HepG2 (cell line): Measurements from ENCODE around the gene SLC25A43. TPM values are rescaled to one million over a fixed set of nuclear protein-coding genes. Genes with fewer than 3 reads are reported as not detected.

Source experiments
- BRF2 ChIP-seq: sonication (generic); formaldehyde crosslinking; IDR thresholded peaks from 2 replicates; pipeline ENCODE4 v1.8.1; 2022; ENCODE audit warnings: mild to moderate bottlenecking, missing genetic modification reagents
- CREM ChIP-seq, 2 experiments: sonication (generic) in 1 of 2; formaldehyde crosslinking in 1 of 2; IDR thresholded peaks; 2 replicates each; pipeline versions ENCODE4 v1.4.0 to v1.6.1; 2016 to 2020; ENCODE audit warnings: antibody characterized with exemption in 1 of 2, mild to moderate bottlenecking in 1 of 2, missing genetic modification reagents in 1 of 2
- EP300 ChIP-seq, 3 experiments: sonication (generic) in 1 of 3; formaldehyde crosslinking in 1 of 3; IDR thresholded peaks; 2 replicates each; pipeline versions ENCODE4 v1.5.1 to v1.6.1; 2011 to 2020; ENCODE audit warnings: low read depth in 2 of 3, low read length in 2 of 3, borderline replicate concordance in 1 of 3, improper control_type of control experiment in 1 of 3, mild to moderate bottlenecking in 1 of 3, missing genetic modification reagents in 1 of 3, moderate library complexity in 1 of 3
- ESRRA ChIP-seq: sonication (generic); formaldehyde crosslinking; IDR thresholded peaks from 2 replicates; pipeline ENCODE4 v1.5.1; 2020; ENCODE audit warnings: mild to moderate bottlenecking, low read depth, missing genetic modification reagents
- FOXP1 ChIP-seq, 2 experiments: fragments of 450-650 bp in 1 of 2; IDR thresholded peaks; 2 replicates each; pipeline ENCODE4 v1.6.1; 2017 to 2018; ENCODE audit warnings: antibody characterized with exemption in 1 of 2
- HNF4G ChIP-seq, 2 experiments: sonication (generic) in 1 of 2; formaldehyde crosslinking in 1 of 2; IDR thresholded peaks; 2 replicates each; pipeline versions ENCODE4 v1.4.0 to v1.6.1; 2011 to 2020; ENCODE audit warnings: borderline replicate concordance in 2 of 2, low read depth in 2 of 2, mild to moderate bottlenecking in 2 of 2, low read length in 1 of 2, missing genetic modification reagents in 1 of 2, moderate library complexity in 1 of 2
- IKZF1 ChIP-seq: fragments of 450-650 bp; IDR thresholded peaks from 2 replicates; pipeline ENCODE4 v1.7.1; 2016
- ISL2 ChIP-seq: sonication (generic); formaldehyde crosslinking; IDR thresholded peaks from 2 replicates; pipeline ENCODE4 v1.5.0; 2020; ENCODE audit warnings: missing genetic modification reagents
- KDM3A ChIP-seq: IDR thresholded peaks from 2 replicates; pipeline ENCODE4 v1.6.1; 2018; ENCODE audit warnings: low read depth, missing compliant biosample characterization
- KDM6A ChIP-seq: IDR thresholded peaks from 2 replicates; pipeline ENCODE4 v1.6.1; 2016; ENCODE audit warnings: low read depth
- MED1 ChIP-seq: sonication (generic); formaldehyde crosslinking; IDR thresholded peaks from 2 replicates; pipeline ENCODE4 v1.4.0; 2020; ENCODE audit warnings: missing genetic modification reagents
- MIXL1 ChIP-seq: IDR thresholded peaks from 2 replicates; pipeline ENCODE4 v1.6.1; 2016
- PAXIP1 ChIP-seq: sonication (generic); formaldehyde crosslinking; conservative IDR thresholded peaks from 2 replicates; pipeline ENCODE4 v1.4.0; 2020; ENCODE audit warnings: mild to moderate bottlenecking, missing genetic modification reagents, moderate library complexity
- SETDB1 ChIP-seq: sonication (generic); formaldehyde crosslinking; IDR thresholded peaks from 2 replicates; pipeline ENCODE4 v1.5.1; 2020; ENCODE audit warnings: missing genetic modification reagents, mild to moderate bottlenecking, borderline replicate concordance
- TBX2 ChIP-seq: sonication (generic); formaldehyde crosslinking; IDR thresholded peaks from 2 replicates; pipeline ENCODE4 v1.5.0; 2020; ENCODE audit warnings: missing genetic modification reagents, mild to moderate bottlenecking, borderline replicate concordance
- polyA plus RNA-seq, 8 experiments: library from polyadenylated mRNA; depleted of rRNA in 3 of 8; stranded (reverse) in 7 of 8; unstranded in 1 of 8; fragments of >200 nt; fragmentation: Illumina TruSeq in 4 of 8; extraction: Trizol in 4 of 8; gene quantifications; 2 replicates each; pipeline versions ENCODE4 v1.2.1 to v1.2.3, GENCODE V29; 2011 to 2016; ENCODE audit warnings: low read depth in 4 of 8, missing spikeins in 1 of 8, mixed read lengths in 1 of 8; ENCODE audit not compliant: insufficient read depth in 1 of 8
- total RNA-seq, 5 experiments: library from RNA; depleted of rRNA; stranded (reverse); fragments of >200 nt; fragmentation: Illumina TruSeq; extraction: Trizol; gene quantifications; 2 replicates each; pipeline ENCODE4 v1.2.3, GENCODE V29; 2016; ENCODE audit warnings: low read depth in 1 of 5
- TF ChIP-seq, protein P1 (sequence below): sonication (generic); formaldehyde crosslinking; IDR thresholded peaks from 2 replicates; pipeline ENCODE4 v1.4.0; 2020; ENCODE audit warnings: missing genetic modification reagents
- TF ChIP-seq, protein P2 (sequence below): sonication (generic); formaldehyde crosslinking; IDR thresholded peaks from 2 replicates; pipeline ENCODE4 v1.5.0; 2020; ENCODE audit warnings: missing genetic modification reagents, mild to moderate bottlenecking, borderline replicate concordance
- TF ChIP-seq, protein P3 (sequence below): sonication (generic); formaldehyde crosslinking; IDR thresholded peaks from 2 replicates; pipeline ENCODE4 v1.4.0; 2020; ENCODE audit warnings: mild to moderate bottlenecking, low read depth, missing genetic modification reagents
- TF ChIP-seq, protein P4 (sequence below): IDR thresholded peaks from 2 replicates; pipeline ENCODE4 v1.6.1; 2016; ENCODE audit warnings: low read depth, borderline replicate concordance

SLC25A43 gene
- total and polyA plus RNA-seq, 2 of the 13 experiments (the other 11 are each of a cell fraction or from before 2014, with no cell fraction given) = 5.8 to 13.2 TPM

DNA sequence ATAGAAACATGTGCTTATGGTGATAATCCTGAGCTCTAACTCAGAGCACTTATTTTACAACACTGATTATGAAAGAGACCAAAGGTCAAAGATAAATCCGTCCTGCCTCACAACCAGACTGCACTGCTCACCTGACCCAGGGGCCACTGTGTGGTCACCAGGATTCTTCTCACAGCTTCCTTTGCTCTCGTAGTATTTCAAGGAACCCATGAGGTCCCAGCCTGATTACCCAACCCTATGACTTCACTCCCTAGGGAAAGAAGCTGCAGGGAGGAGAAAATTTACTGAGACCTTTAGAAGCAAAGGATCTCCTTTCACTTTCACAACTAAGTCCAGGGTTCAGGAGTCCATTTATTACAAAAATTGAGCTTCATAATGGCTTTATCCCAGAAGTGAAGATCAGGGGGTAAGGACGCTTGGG is 78.7 kb downstream of the SLC25A43 start (continued):
- TF ChIP-seq, protein P1, sequence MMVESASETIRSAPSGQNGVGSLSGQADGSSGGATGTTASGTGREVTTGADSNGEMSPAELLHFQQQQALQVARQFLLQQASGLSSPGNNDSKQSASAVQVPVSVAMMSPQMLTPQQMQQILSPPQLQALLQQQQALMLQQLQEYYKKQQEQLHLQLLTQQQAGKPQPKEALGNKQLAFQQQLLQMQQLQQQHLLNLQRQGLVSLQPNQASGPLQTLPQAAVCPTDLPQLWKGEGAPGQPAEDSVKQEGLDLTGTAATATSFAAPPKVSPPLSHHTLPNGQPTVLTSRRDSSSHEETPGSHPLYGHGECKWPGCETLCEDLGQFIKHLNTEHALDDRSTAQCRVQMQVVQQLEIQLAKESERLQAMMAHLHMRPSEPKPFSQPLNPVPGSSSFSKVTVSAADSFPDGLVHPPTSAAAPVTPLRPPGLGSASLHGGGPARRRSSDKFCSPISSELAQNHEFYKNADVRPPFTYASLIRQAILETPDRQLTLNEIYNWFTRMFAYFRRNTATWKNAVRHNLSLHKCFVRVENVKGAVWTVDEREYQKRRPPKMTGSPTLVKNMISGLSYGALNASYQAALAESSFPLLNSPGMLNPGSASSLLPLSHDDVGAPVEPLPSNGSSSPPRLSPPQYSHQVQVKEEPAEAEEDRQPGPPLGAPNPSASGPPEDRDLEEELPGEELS (CRISPR knock-in tag) = peak; percentile 50
- TF ChIP-seq KDM6A (CRISPR knock-in tag) = no peak
- no peak for TF ChIP-seq FOXP1 (IDR thresholded peaks at IDR 0.05)
- TF ChIP-seq FOXP1 (CRISPR knock-in tag; IDR thresholded peaks at IDR 0.05) = peak; percentile 27; the same call in 1 of the 2 replicates
- TF ChIP-seq KDM3A (CRISPR knock-in tag) = 0 out of 2 replicates have a peak, but pooled peaks have one; percentile 29
- TF ChIP-seq, protein P2, sequence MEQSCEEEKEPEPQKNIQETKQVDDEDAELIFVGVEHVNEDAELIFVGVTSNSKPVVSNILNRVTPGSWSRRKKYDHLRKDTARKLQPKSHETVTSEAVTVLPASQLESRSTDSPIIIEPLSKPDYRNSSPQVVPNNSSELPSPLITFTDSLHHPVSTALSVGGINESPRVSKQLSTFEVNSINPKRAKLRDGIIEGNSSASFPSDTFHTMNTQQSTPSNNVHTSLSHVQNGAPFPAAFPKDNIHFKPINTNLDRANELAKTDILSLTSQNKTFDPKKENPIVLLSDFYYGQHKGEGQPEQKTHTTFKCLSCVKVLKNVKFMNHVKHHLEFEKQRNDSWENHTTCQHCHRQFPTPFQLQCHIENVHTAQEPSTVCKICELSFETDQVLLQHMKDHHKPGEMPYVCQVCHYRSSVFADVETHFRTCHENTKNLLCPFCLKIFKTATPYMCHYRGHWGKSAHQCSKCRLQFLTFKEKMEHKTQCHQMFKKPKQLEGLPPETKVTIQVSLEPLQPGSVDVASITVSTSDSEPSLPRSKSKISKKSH (CRISPR knock-in tag) = no peak
- TF ChIP-seq SETDB1 (CRISPR knock-in tag) = no peak
- peak; percentile 26; the same call in 1 of the 2 replicates for TF ChIP-seq CREM (IDR thresholded peaks at IDR 0.05)
- TF ChIP-seq CREM (CRISPR knock-in tag; IDR thresholded peaks at IDR 0.05) = no peak
- TF ChIP-seq, protein P3, sequence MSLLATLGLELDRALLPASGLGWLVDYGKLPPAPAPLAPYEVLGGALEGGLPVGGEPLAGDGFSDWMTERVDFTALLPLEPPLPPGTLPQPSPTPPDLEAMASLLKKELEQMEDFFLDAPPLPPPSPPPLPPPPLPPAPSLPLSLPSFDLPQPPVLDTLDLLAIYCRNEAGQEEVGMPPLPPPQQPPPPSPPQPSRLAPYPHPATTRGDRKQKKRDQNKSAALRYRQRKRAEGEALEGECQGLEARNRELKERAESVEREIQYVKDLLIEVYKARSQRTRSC (CRISPR knock-in tag) = no peak
- TF ChIP-seq MIXL1 (CRISPR knock-in tag) = 0 out of 2 replicates have a peak, but pooled peaks have one; percentile 43
- 0 out of 2 replicates have a peak, but pooled peaks have one; percentile 34 for TF ChIP-seq ISL2 (CRISPR knock-in tag)
- TF ChIP-seq ESRRA (CRISPR knock-in tag) = peak; percentile 67
- TF ChIP-seq EP300 (IDR thresholded peaks at IDR 0.05; ENCODE audit: low read depth in 2 of 2, low read length in 2 of 2) = peak; percentile 28 to 51; a peak in 1 of 4 replicates
- TF ChIP-seq EP300 (CRISPR knock-in tag; IDR thresholded peaks at IDR 0.05; ENCODE audit: borderline replicate concordance) = no peak
- TF ChIP-seq, protein P4, sequence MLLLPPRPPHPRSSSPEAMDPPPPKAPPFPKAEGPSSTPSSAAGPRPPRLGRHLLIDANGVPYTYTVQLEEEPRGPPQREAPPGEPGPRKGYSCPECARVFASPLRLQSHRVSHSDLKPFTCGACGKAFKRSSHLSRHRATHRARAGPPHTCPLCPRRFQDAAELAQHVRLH = no peak
- no peak for TF ChIP-seq BRF2 (CRISPR knock-in tag)
- TF ChIP-seq PAXIP1 (CRISPR knock-in tag) = peak; percentile 55
- TF ChIP-seq HNF4G (IDR thresholded peaks at IDR 0.05; ENCODE audit: borderline replicate concordance, low read depth, low read length) = peak; percentile 78; the same call in 1 of the 2 replicates
- TF ChIP-seq HNF4G (CRISPR knock-in tag; IDR thresholded peaks at IDR 0.05; ENCODE audit: borderline replicate concordance, low read depth) = no peak
- no peak for TF ChIP-seq IKZF1
- TF ChIP-seq TBX2 (CRISPR knock-in tag) = no peak
- peak; percentile 63; the same call in 1 of the 2 replicates for TF ChIP-seq MED1
